Peyer's patch (tissue), 4 donors: ENCODE results near the gene AKR1C4.

Source experiments
- CTCF ChIP-seq, 6 experiments: fragments of 450-650 bp in 4 of 6; fragments of 200-600 bp in 2 of 6; sonication (generic) in 1 of 6; IDR thresholded peaks; one replicate each; pipeline ENCODE4 v1.5.1; 2017 to 2019; ENCODE audit warnings: antibody characterized with exemption in 6 of 6, mild to moderate bottlenecking in 3 of 6, moderate library complexity in 1 of 6
- POLR2A ChIP-seq, 2 donors: fragments of 450-650 bp; IDR thresholded peaks; one replicate each; pipeline ENCODE4 v1.5.1; 2017; ENCODE audit warnings: antibody characterized with exemption in 2 of 2, mild to moderate bottlenecking in 2 of 2, moderate library complexity in 2 of 2

DNA sequence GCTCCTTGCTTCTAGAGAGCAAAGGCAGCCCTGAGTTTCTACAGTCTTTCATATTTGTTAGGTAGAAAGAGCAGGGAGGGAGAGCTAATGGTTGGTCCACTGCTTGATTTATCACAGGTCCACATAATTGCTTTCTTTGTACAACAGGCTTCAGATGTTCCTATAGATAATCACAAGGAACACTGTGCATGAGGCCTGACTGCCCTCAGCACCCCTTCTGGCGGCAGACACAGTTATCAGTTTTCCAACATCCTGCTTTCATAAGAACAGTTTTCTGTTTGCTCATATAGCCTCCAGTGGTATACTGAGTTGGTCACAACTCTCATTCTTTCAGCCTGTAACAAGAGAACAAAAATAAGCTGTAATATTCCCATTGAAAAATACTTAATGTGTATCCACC is 69.7 kb downstream of the AKR1C4 start:
- TF ChIP-seq CTCF (IDR thresholded peaks at IDR 0.05) (no peak), POLR2A (IDR thresholded peaks at IDR 0.05) (no peak)
